Left renal cortex interstitium (tissue), 4 donors: ENCODE data around the gene SLC35A1. TPM values are rescaled to one million over a fixed set of nuclear protein-coding genes. Genes with fewer than 3 reads are reported as not detected.

Experiments used
- DNase-seq, 4 donors: peaks; one replicate each; pipeline ENCODE4 v3.0.0-alpha.2; 2013; ENCODE audit warnings: low read depth in 4 of 4, low spot score in 2 of 4, missing footprints in 1 of 4
- polyA plus RNA-seq, 4 donors: library from polyadenylated mRNA; unstranded; fragments of 120-200 nt; gene quantifications; one replicate each; pipeline ENCODE4 v1.2.1, GENCODE V29; 2013; ENCODE audit not compliant: insufficient read length in 4 of 4

Gene SLC35A1
- polyA plus RNA-seq, 4 donors = 36.4 to 53.7 (median 43.0) TPM

DNA sequence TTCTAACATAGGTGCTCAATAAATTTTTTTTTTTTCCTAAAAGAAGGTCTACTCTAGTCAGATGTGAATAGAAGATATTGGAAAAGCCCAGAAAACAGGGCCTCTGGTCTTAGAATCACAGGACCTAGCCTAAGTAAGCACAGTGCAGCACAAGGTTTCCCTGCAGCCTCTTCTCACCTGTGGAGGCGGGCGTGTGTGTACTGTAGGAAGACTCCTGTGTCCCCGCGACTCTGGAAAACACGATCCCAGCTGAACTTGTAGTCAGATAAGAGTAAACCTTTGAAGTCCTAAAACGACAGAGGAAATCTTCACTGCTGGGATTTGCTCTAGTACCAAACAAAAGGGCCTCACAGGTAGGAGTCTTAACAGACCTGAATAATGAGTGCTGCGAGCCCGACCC is 45.7 kb downstream of the SLC35A1 start:
- DNase-seq = no peak

DNA sequence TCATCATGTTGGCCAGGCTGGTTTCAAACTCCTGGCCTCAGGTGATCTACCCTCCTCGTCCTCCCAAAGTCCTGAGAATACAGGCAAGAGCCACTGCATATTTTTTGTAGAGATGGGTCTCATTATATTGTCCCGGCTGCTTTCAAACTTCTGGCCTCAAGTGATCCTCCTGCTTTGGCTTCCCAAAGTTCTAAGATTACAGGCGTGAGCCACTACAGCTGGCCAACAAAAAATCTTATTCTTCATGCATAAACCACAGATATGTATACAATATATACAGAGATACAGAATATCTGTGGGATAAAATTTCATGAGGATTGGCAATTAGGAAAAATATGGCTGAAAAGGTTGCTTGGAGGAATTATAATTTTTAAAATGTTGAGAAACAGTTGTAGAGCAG is 49.9 kb downstream of the SLC35A1 start:
- DNase-seq = no peak

DNA sequence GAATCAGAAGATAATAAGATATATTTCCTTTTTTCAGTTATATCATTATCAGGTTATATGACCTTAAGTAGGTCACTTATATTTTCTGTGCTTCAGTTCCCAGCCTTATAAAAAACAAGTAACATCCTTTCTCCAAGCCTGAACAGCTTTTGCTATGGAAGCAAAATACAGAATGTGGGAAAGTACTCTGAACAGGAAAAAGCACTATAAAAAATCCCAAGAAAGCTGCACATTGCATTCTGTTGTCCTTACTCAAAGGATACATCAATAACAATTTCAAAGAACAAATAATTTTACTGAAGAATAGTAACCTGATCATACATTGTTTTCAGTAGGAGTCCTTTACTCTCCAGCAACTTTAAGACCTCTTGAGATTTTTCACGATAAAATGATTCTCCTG is 56.4 kb downstream of the SLC35A1 start:
- no peak for DNase-seq

DNA sequence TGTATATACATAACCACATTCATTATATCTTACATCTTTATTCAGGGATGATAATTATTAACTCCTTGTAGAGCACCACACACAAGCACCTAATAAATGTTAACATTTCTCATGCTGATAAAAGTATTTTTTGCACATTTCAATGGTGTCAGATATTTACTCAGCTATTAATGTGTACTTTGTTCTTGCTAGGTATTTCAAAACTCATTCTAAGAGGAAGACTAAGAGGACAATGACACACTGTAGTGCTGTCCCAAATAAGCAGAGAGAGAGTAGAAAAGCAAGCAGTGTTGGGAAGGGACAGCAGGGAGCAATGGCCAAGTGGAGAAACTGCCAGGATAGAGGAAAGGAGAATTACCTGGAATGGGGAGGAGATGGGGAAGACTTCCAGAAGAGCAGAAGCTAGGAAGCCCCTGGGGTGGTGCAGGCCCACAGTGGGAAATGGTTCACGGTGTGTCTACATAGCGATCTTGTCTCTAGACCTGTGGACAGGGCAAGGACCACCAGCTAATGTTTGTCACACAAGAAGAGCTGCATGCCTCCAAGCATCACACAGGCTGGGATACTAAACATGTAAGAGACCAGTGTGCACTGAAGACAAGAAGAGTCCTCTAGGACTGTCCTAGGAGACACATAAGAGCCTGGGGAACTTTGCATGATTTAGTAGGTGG is 61.7 kb downstream of the SLC35A1 start:
- DNase-seq = no peak

DNA sequence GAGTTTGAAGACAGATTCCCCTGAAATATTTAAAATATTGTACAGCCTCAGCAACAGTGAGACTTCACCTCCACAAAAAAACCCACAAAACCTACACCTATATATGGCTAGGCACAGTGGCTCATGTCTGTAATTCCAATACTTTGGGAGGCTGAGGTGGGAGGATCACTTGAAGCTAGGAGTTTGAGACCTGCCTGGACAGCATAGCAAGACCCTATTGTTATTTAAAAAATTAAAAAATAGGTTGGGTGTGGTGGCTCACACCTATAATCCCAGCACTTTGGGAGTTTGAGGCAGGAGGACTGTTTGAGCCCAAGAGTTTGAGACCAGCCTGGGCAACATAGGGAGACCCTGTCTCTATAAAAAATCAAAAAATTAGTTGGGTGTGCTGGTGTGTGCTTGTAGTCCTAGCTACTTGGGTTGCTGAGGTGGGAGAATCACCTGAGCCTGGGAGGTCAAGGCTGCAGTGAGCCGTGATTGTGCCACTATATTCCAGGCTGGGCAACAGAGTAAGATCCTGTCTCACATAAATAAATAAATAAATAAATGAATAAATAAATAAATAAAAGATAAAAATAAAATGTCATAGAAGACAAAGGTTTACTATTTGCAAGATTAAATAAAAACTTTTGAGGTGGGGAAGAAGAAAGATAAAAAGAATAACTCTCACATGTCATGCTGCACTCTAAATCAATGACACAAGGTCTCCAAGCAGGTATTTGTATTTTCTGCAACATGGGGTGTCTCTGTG is 65.9 kb downstream of the SLC35A1 start:
- DNase-seq = no peak

DNA sequence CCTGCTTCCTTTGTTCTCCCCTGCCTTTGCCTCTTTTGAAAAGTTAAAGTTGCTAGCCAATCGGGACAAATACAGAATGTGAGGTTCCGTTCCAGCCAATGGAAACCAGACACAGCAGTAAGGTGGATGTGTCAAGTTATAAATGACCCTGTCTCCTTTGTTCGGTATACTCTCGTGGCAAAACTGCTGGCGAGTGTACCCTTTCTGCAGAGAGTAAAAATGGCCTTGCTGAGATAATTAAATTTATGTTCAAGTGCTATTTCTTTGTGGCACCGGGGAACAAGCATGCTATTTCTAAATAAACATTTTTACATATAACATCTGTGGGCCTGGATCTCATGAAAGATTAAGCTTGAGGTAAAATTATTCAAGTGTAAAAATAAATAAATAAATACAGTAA is 66.8 kb downstream of the SLC35A1 start:
- no peak for DNase-seq

DNA sequence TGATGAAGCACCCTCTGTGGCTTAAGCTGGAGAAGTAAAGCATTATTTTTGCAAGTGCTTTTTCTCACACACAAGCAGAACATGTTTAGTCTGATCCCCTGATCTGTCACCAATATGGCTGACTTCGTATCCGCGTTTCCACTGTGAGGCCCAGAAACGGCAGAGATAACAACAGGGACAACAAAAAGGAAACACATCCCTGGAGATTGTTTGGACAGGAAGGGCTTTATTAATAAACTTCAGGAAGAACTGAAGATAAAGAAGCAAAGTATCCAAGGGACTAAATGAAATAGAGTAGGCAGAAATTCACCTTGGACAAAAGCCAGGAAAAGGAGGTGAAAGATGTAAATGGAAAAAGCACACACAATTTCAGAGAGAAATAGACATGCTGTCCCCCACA is 67.8 kb downstream of the SLC35A1 start:
- DNase-seq = no peak

DNA sequence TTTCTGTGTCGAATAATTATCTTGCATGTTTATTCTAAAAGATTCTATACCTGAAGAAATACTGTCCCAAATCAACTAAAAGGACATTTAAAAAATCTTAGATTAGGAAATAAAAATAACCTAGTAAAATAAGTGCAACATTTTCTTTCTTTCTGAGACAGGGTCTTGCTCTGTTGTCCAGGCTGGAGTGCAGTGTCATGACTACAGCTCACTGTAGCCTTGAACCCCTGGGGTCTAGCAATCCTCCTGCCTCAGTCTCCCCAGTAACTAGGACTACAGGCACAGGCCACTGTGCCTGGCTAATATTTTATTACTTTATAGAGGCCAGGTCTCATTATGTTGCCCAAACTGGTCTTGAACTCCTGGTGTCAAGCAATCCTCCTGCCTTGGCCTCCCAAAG is 68.3 kb downstream of the SLC35A1 start:
- no peak for DNase-seq

DNA sequence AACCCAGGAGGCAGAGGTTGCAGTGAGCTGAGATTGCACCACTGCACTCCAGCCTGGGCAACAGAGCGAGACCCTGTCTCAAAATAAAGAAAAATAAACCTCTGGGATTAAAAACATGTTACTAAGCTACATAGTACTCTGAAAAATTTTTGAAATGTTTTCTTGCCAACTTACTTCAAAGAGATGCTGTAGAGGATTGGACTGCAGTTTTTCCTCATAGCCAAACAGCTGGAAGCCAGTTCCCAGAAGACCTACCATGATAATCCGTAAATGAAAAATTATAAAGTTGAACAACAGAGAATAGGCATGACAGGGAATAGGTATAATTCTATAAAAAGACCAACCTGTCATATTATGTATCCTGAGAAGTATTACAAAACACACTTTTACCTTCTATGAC is 69.0 kb downstream of the SLC35A1 start:
- DNase-seq = no peak

DNA sequence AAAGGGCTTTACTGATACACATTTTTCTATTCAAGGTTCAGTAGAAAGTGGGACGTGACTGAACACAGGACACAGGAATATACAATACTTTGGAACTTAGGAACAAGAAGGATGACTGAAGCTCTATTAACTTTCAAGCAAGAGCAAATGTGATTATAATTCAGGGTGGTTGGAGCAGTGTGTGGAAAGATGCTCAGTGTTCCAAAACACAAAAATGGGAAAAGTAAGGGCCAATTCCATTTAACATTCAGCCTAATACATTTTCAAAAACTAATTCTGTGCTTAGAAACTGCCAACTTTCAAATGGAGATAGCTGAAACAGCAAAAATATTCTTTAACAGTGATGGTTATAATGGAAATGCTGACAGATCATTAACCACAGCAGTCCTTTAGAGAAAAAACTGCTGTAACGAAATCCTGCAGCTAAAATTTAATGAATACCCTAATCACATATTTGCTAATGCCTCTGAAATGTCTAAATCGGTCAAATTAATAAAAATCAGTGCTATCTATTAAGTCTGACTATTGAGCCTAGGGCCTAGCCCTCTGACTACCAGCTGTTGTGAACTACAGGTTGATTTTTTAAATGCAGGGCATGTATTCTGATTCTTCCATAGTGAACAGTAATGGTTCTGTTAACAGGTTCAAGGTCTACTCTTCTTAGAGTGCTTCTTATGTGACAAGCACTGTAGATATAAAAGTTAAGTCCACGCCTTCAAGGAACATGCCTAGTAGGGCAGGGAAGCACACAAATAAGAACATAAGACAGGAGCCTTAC is 71.1 kb downstream of the SLC35A1 start:
- no peak for DNase-seq

DNA sequence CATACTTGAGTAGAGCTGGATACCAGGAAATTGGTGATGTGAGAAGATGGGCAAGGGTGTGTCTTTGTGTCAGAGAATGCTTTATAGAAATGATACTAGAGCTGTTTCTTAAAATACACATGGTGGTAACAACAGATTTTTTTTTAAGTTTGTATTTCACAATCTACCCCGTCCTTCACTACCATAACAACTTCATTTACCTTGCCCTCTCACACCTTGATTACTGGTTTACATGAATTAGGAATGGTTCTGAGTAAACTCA is 71.6 kb downstream of the SLC35A1 start:
- DNase-seq = no peak

DNA sequence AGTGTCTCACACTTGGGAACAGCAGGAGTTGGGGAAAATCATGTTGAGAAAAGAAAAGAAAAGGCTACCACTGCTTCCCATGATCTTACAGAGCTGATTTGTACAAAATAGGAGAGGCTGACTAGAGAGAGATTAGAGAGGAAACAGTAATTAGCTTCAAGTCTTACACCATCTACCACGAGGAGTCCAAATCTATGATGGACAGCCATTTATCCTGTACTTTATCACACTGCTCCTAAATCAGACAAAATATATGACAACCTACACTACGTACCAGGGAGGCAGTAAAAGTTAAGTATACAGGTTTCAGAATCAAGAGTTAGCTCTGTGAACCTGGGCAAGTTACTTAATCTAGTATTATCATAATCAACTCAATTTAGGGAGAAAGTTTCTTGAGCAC is 79.0 kb downstream of the SLC35A1 start:
- no peak for DNase-seq

DNA sequence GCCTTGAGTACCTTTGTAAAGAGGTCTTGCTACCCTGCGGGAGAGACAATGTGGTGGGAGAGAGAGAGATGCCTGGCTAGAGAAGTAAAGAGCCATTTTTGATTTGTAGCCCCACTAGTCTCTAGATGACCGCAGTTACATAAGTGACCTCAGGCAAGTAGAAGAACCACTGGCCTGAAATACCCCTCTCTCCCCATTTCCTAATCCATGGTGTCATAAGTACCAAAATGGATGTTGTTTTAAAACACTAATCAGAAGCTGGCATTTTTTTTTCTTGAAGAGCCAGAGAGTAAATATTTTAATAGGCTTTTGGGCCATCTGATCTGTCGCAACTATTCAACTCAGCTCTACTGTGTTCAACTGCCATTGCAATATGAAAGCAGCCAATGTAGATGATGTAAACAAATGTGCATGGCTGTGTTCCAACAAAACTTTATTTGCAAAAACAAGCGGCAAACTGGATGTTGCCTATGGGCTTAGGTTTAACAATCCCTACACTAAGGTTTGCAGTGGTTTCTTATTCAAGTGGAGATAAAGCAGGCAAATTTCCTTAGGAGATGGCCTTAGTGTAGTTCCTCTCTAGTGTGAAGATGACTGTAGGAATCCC is 80.5 kb downstream of the SLC35A1 start:
- DNase-seq = no peak

DNA sequence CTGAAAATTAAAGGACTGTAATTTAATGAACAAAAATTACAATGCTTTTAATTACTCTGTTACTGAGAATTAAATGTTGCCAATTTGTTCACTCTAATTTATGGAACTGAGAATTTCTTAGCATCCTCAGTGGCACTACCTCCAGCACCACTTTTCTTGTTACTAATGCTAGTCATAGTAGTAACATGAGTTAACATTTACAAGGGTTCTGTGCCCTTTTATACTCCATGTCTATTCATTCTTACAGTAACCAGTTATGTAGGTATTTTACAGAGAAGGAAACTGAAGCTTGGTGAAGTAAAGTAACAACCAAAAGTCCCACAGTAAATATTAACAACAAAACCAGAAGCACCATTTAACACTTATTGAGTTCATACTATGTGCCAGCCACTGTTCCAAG is 82.7 kb downstream of the SLC35A1 start:
- DNase-seq = no peak

DNA sequence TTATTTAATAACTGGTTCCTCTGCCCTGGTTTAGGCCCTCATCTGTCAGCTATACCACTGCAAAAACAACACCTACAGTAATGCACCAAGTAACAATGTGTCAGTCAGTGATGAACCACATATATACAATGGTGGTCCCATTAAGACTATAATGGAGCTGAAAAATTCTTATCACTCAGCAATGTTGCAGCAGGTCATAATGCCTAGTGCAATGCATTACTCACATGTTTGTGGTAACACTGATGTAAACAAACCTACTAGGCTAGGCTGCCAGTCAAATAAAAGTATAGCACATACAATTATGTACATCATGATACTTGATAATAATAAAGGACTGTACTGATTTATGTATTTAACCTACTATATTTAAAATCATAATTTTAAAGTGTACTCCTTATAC is 85.7 kb downstream of the SLC35A1 start:
- no peak for DNase-seq

DNA sequence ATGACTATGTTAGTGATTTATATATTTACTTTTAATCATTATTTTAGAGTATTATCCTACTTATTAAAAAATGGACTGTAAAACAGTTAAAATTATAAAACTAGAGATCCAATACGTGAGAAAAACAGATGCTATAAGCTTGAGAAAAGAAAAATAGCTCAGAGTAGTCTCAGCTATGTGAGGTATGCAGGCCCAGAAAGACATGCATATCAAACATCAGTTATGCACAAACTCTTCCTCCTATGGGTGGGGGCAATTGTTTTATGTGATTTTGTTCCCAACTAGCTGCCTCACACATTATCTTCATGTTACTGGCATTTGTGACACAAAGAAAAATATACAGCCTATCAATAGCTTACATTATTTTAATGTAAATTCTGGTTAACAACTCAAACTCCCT is 88.2 kb downstream of the SLC35A1 start:
- no peak for DNase-seq

Other genes with a start within 250 kb of the SLC35A1 start
- 10 to 100 TPM; 18.1 to 28.4 (median 20.8) TPM for gene SMIM8, start 150.4 kb upstream of the SLC35A1 start, polyA plus RNA-seq
- gene GJB7, start 143.7 kb upstream of the SLC35A1 start, polyA plus RNA-seq = under 1 TPM in 2 of 4 donors, not detected in 2; 0.06 to 0.09 TPM
- 1 to 10 TPM; 2.2 to 6.2 (median 4.0) TPM for gene C6orf163, start 128.2 kb upstream of the SLC35A1 start, polyA plus RNA-seq
- 1 to 10 TPM; 2.8 to 4.0 (median 3.5) TPM for gene CFAP206, start 65.0 kb upstream of the SLC35A1 start, polyA plus RNA-seq
- 10 to 100 TPM; 54.4 to 65.5 (median 57.5) TPM for gene RARS2, start 117.0 kb downstream of the SLC35A1 start, polyA plus RNA-seq
- 10 to 100 TPM; 35.9 to 44.2 (median 38.6) TPM for gene ORC3, start 117.2 kb downstream of the SLC35A1 start, polyA plus RNA-seq
- gene AKIRIN2, start 229.3 kb downstream of the SLC35A1 start, polyA plus RNA-seq = 10 to 100 TPM; 62.5 to 68.4 (median 63.6) TPM